ENCODE results near the gene C6orf89.

Gene C6orf89

DNA sequence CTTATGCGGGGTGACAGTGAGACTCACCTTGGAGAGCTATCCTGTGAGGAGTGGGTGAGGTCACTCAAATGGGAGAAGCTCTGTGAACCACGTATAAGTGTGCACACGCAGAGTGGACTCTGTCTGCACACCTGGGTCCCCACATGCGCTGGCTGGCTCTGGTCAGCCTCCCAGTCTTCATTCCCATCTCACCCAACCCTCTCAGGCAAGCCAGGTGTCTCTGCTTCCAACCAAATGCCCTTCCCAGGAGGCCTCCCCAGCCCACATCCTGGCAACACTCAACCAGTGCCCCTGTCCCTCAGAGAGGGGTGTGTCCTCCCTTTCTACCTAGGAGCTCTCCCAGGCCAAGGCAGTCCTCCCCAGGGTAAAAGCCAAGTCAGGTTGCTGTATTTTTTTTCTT lies 60.8 kb downstream of the C6orf89 start:
- TF ChIP-seq SIN3A (IDR thresholded peaks at IDR 0.05; ENCODE audit: borderline replicate concordance, insufficient read depth, low read length) (no peak), FOXP2 (optimal IDR thresholded peaks at IDR 0.05; ENCODE audit: borderline replicate concordance, extremely low read depth, extremely low read length, insufficient read depth) (no peak), POLR2AphosphoS5 (IDR thresholded peaks at IDR 0.05; ENCODE audit: low read depth, low read length) (no peak), TAF1 (IDR thresholded peaks at IDR 0.05; ENCODE audit: borderline replicate concordance, insufficient read depth, low read length) (no peak)
- TF ChIP-seq, protein P1, sequence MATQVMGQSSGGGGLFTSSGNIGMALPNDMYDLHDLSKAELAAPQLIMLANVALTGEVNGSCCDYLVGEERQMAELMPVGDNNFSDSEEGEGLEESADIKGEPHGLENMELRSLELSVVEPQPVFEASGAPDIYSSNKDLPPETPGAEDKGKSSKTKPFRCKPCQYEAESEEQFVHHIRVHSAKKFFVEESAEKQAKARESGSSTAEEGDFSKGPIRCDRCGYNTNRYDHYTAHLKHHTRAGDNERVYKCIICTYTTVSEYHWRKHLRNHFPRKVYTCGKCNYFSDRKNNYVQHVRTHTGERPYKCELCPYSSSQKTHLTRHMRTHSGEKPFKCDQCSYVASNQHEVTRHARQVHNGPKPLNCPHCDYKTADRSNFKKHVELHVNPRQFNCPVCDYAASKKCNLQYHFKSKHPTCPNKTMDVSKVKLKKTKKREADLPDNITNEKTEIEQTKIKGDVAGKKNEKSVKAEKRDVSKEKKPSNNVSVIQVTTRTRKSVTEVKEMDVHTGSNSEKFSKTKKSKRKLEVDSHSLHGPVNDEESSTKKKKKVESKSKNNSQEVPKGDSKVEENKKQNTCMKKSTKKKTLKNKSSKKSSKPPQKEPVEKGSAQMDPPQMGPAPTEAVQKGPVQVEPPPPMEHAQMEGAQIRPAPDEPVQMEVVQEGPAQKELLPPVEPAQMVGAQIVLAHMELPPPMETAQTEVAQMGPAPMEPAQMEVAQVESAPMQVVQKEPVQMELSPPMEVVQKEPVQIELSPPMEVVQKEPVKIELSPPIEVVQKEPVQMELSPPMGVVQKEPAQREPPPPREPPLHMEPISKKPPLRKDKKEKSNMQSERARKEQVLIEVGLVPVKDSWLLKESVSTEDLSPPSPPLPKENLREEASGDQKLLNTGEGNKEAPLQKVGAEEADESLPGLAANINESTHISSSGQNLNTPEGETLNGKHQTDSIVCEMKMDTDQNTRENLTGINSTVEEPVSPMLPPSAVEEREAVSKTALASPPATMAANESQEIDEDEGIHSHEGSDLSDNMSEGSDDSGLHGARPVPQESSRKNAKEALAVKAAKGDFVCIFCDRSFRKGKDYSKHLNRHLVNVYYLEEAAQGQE (IDR thresholded peaks at IDR 0.05; ENCODE audit: insufficient read depth in 1 of 2, low read depth in 2 of 2, low read length in 2 of 2): no peak

GRCh38 chr6:36947570-36948351 lies 62.0 kb downstream of the C6orf89 start:
- no peak for TF ChIP-seq POLR2AphosphoS5 (IDR thresholded peaks at IDR 0.05; ENCODE audit: low read depth, low read length)
- TF ChIP-seq SIN3A (IDR thresholded peaks at IDR 0.05; ENCODE audit: borderline replicate concordance, insufficient read depth, low read length): no peak
- TF ChIP-seq FOXP2 (optimal IDR thresholded peaks at IDR 0.05; ENCODE audit: borderline replicate concordance, extremely low read depth, extremely low read length, insufficient read depth): no peak

- TF ChIP-seq POLR2AphosphoS5 (IDR thresholded peaks at IDR 0.05; ENCODE audit: low read depth, low read length): no peak
Observed at GRCh38 chr6:36949636-36950035, 63.9 kb downstream of the C6orf89 start.

GRCh38 chr6:36953931-36954261 lies 68.1 kb downstream of the C6orf89 start:
- TF ChIP-seq FOXP2 (optimal IDR thresholded peaks at IDR 0.05; ENCODE audit: borderline replicate concordance, extremely low read depth, extremely low read length, insufficient read depth) (no peak), SIN3A (IDR thresholded peaks at IDR 0.05; ENCODE audit: borderline replicate concordance, insufficient read depth, low read length) (no peak), TAF1 (IDR thresholded peaks at IDR 0.05; ENCODE audit: borderline replicate concordance, insufficient read depth, low read length) (no peak), POLR2AphosphoS5 (IDR thresholded peaks at IDR 0.05; ENCODE audit: low read depth, low read length) (no peak)
- TF ChIP-seq, protein P1 (IDR thresholded peaks at IDR 0.05; ENCODE audit: insufficient read depth in 1 of 2, low read depth in 2 of 2, low read length in 2 of 2): no peak

GRCh38 chr6:36954262-36954931 lies 68.6 kb downstream of the C6orf89 start, which contains the start of gene PI16:
PI16 (plus strand) TSS chr6:36954738; CDS start chr6:36954761, 23 bp downstream.
- TF ChIP-seq SIN3A (IDR thresholded peaks at IDR 0.05; ENCODE audit: borderline replicate concordance, insufficient read depth, low read length) (no peak), POLR2AphosphoS5 (IDR thresholded peaks at IDR 0.05; ENCODE audit: low read depth, low read length) (no peak), FOXP2 (optimal IDR thresholded peaks at IDR 0.05; ENCODE audit: borderline replicate concordance, extremely low read depth, extremely low read length, insufficient read depth) (no peak)
- TF ChIP-seq, protein P1 (IDR thresholded peaks at IDR 0.05; ENCODE audit: insufficient read depth in 1 of 2, low read depth in 2 of 2, low read length in 2 of 2): no peak

GRCh38 chr6:36955136-36955535 lies 69.4 kb downstream of the C6orf89 start:
- TF ChIP-seq, protein P1 (IDR thresholded peaks at IDR 0.05; ENCODE audit: insufficient read depth in 1 of 2, low read depth in 2 of 2, low read length in 2 of 2): no peak
- no peak for TF ChIP-seq FOXP2 (optimal IDR thresholded peaks at IDR 0.05; ENCODE audit: borderline replicate concordance, extremely low read depth, extremely low read length, insufficient read depth)
- no peak for TF ChIP-seq SIN3A (IDR thresholded peaks at IDR 0.05; ENCODE audit: borderline replicate concordance, insufficient read depth, low read length)
- no peak for TF ChIP-seq TAF1 (IDR thresholded peaks at IDR 0.05; ENCODE audit: borderline replicate concordance, insufficient read depth, low read length)
- TF ChIP-seq POLR2AphosphoS5 (IDR thresholded peaks at IDR 0.05; ENCODE audit: low read depth, low read length): no peak
